SU-DHL-6 (cell line): ENCODE measurements around the gene NDNF.

ENCODE experiments used
- H2AFZ ChIP-seq: fragments of 200-600 bp; sonication (generic); 2 replicates; pipeline ENCODE4 v1.6.1; 2014; ENCODE audit warnings: low read depth, mild to moderate bottlenecking, moderate library complexity, mixed read lengths, antibody characterized with exemption, low read length; ENCODE audit not compliant: severe bottlenecking
- H3F3A ChIP-seq: fragments of 200-600 bp; shearing (Covaris generic); 2 replicates; pipeline ENCODE4 v1.6.0; 2016; ENCODE audit warnings: antibody characterized with exemption, mild to moderate bottlenecking; ENCODE audit not compliant: insufficient read depth
- H3K27ac ChIP-seq: fragments of 200-600 bp; sonication (generic); 2 replicates; pipeline ENCODE4 v1.5.1; 2016; ENCODE audit warnings: low read depth, mild to moderate bottlenecking, low read length, moderate library complexity, mixed read lengths
- H3K27me3 ChIP-seq: fragments of 200-600 bp; sonication (generic), shearing (Covaris generic); 2 replicates; pipeline ENCODE4 v1.6.0; 2014; ENCODE audit warnings: mild to moderate bottlenecking, low read length
- H3K36me3 ChIP-seq: fragments of 200-600 bp; sonication (generic); 2 replicates; pipeline ENCODE4 v1.6.1; 2014; ENCODE audit warnings: mild to moderate bottlenecking, low read length, mixed read lengths
- H3K4me2 ChIP-seq: fragments of 300-600, 200-600 bp; shearing (Covaris generic), sonication (generic); 2 replicates; pipeline ENCODE4 v1.6.0; 2014; ENCODE audit warnings: low read length, low read depth, mild to moderate bottlenecking; ENCODE audit not compliant: poor library complexity, severe bottlenecking
- H3K4me3 ChIP-seq: fragments of 200-600 bp; sonication (generic); 2 replicates; pipeline ENCODE4 v1.5.1; 2014; ENCODE audit warnings: antibody characterized with exemption, low read length, mild to moderate bottlenecking, mixed read lengths; ENCODE audit not compliant: insufficient read depth, poor library complexity, severe bottlenecking
- H3K79me2 ChIP-seq: fragments of 200-600 bp; sonication (generic); 2 replicates; pipeline ENCODE4 v1.6.1; 2014; ENCODE audit warnings: mild to moderate bottlenecking, low read length, moderate library complexity; ENCODE audit not compliant: insufficient read depth
- H3K9ac ChIP-seq: fragments of 200-600 bp; sonication (generic); 2 replicates; pipeline ENCODE4 v1.7.0; 2014; ENCODE audit warnings: mild to moderate bottlenecking, low read length
- H3K9me2 ChIP-seq: fragments of 200-600 bp; sonication (generic); replicated peaks from 2 replicates; pipeline ENCODE4 v1.6.1; 2014; ENCODE audit warnings: low read length; ENCODE audit not compliant: insufficient read depth
- H3K9me3 ChIP-seq: fragments of 200-600 bp; sonication (generic); 2 replicates; pipeline ENCODE4 v1.6.1; 2014; ENCODE audit warnings: low read length, mixed read lengths; ENCODE audit not compliant: insufficient read depth
- H4K20me1 ChIP-seq: fragments of 200-600 bp; sonication (generic); 2 replicates; pipeline ENCODE4 v1.6.1; 2014; ENCODE audit warnings: low read depth, mild to moderate bottlenecking, antibody characterized with exemption, low read length, moderate library complexity, mixed read lengths
- EZH2phosphoT487 ChIP-seq: fragments of 200-600 bp; sonication (generic), shearing (Covaris generic); conservative IDR thresholded peaks from 2 replicates; pipeline ENCODE4 v1.6.1; 2018; ENCODE audit warnings: mild to moderate bottlenecking, antibody characterized with exemption, low read length, moderate library complexity, mixed read lengths
- TF ChIP-seq, protein P1 (sequence below): fragments of 200-600 bp; sonication (generic); IDR thresholded peaks from one replicate; pipeline ENCODE4 v1.5.1; 2017; ENCODE audit warnings: antibody characterized with exemption, mild to moderate bottlenecking, low read length, moderate library complexity; ENCODE audit not compliant: insufficient read depth, poor library complexity, severe bottlenecking

The NDNF gene

DNA sequence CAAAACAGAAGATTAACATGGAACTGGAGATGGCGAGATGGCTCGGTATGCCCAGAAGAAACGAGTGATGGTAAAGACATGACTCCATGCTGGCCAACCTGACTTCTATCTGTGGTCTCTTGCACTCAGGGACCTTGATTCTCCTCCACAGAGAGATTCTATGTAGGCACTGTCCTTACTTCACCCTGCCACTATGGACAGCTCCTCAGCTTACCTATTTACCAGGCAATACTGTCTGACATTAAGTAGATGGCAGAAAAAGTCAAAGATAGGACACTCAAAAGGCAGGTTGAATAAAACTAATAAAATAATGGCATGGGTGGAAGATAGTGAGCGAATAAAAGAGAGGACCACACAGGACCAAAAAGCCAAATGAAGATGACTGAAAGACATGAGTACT, 35.2 kb upstream of the NDNF start:
- TF ChIP-seq EZH2phosphoT487 = no peak
- TF ChIP-seq, protein P1, sequence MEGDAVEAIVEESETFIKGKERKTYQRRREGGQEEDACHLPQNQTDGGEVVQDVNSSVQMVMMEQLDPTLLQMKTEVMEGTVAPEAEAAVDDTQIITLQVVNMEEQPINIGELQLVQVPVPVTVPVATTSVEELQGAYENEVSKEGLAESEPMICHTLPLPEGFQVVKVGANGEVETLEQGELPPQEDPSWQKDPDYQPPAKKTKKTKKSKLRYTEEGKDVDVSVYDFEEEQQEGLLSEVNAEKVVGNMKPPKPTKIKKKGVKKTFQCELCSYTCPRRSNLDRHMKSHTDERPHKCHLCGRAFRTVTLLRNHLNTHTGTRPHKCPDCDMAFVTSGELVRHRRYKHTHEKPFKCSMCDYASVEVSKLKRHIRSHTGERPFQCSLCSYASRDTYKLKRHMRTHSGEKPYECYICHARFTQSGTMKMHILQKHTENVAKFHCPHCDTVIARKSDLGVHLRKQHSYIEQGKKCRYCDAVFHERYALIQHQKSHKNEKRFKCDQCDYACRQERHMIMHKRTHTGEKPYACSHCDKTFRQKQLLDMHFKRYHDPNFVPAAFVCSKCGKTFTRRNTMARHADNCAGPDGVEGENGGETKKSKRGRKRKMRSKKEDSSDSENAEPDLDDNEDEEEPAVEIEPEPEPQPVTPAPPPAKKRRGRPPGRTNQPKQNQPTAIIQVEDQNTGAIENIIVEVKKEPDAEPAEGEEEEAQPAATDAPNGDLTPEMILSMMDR = no peak
- no peak overlapping the region for H3K9ac ChIP-seq
- H3K79me2 ChIP-seq = no peaks in the 10 kb centered on the region
- H3K36me3 ChIP-seq = no peaks in the 10 kb centered on the region
- no peaks in the 10 kb centered on the region for H3K9me3 ChIP-seq
- no peaks in the 10 kb centered on the region for H3F3A ChIP-seq
- no peaks in the 10 kb centered on the region for H4K20me1 ChIP-seq
- H2AFZ ChIP-seq = no peak overlapping the region
- no peak overlapping the region for H3K27ac ChIP-seq
- H3K4me3 ChIP-seq = no peak overlapping the region
- no peaks in the 10 kb centered on the region for H3K27me3 ChIP-seq
- no peak overlapping the region for H3K4me2 ChIP-seq
- H3K9me2 ChIP-seq = no peaks in the 10 kb centered on the region

DNA sequence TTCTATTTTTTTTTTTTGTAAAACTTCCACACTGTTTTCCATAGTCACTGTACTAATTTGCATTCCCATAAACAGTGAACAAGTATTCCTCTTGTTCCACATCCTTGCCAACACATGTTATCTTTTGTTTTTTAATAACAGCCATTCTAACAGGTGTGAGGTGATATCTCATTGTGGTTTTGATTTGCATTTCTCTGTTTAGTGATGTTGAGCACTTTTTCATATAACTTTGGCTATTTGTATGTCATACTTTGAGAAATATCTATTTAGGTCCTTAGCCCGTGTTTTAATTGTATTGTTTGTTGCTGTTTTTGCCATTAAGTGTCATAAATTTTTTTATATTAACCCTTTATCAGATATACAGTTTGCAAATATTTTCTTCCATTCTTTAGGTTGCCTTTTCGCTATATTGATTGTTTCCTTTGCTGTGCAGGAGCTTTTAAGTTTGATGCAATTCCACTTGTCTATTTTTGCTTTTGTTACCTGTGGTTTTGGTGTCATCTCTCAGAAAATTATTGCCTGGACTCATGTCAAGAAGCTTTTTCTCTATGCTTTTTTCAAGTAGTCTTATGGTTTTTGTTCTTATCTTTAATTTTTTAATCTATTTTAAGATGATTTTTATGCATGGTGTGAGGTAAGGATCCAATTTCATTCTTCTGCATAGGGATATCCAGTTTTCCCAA, 27.9 kb upstream of the NDNF start:
- TF ChIP-seq EZH2phosphoT487 = no peak
- TF ChIP-seq, protein P1 = no peak
- H3K9ac ChIP-seq = no peak overlapping the region
- H3K4me3 ChIP-seq = no peak overlapping the region
- no peak overlapping the region for H3K27ac ChIP-seq
- H3K79me2 ChIP-seq = no peaks in the 10 kb centered on the region
- H3K4me2 ChIP-seq = no peak overlapping the region
- no peaks in the 10 kb centered on the region for H3K27me3 ChIP-seq
- H3K9me2 ChIP-seq = no peaks in the 10 kb centered on the region
- no peaks in the 10 kb centered on the region for H3F3A ChIP-seq
- H2AFZ ChIP-seq = no peak overlapping the region
- no peaks in the 10 kb centered on the region for H4K20me1 ChIP-seq
- H3K9me3 ChIP-seq = no peaks in the 10 kb centered on the region
- H3K36me3 ChIP-seq = no peaks in the 10 kb centered on the region

DNA sequence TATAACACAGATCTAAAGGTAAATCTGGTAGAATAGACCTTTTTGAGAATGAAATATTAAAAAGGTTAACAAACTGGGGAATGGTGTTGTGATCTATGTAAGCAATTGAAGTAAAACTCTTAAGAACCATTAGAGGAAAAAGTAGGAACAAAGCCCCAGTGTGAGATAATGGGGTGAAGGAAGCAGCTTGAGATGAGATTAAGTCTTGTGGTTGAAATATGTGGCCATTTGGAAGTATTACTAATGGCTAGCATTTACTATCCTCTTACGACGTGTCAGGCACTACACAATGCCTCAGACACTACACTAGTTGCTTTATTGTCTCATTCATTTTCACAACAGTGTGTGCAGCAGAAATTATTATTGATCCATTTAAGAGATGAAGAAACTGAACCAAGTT, 25.9 kb upstream of the NDNF start:
- no peak overlapping the region for H3K4me2 ChIP-seq
- no peaks in the 10 kb centered on the region for H3F3A ChIP-seq
- no peaks in the 10 kb centered on the region for H3K9me2 ChIP-seq
- H4K20me1 ChIP-seq = no peaks in the 10 kb centered on the region
- no peak overlapping the region for H2AFZ ChIP-seq
- no peaks in the 10 kb centered on the region for H3K36me3 ChIP-seq
- no peaks in the 10 kb centered on the region for H3K27me3 ChIP-seq
- no peak overlapping the region for H3K9ac ChIP-seq
- H3K9me3 ChIP-seq = no peaks in the 10 kb centered on the region
- no peak for TF ChIP-seq EZH2phosphoT487
- TF ChIP-seq, protein P1 = no peak
- H3K4me3 ChIP-seq = no peak overlapping the region
- no peaks in the 10 kb centered on the region for H3K79me2 ChIP-seq
- H3K27ac ChIP-seq = no peak overlapping the region
